HuH-7.5 (cell line): Measurements from ENCODE around the gene SMURF2.
"Not testable (repeated sequence)": the region's sequence is repeated elsewhere in the genome, so short reads cannot be mapped to it uniquely, and the experiment has no call there.

ENCODE experiments used
- DNase-seq: peaks from one replicate; pipeline ENCODE4 v3.0.0; 2011; ENCODE audit warnings: low spot score

The SMURF2 gene

GRCh38 chr17:64630309-64631223 lies 31.5 kb downstream of the SMURF2 start:
- DNase-seq: no peak

GRCh38 chr17:64628641-64629040 lies 33.5 kb downstream of the SMURF2 start:
- DNase-seq: no peak

GRCh38 chr17:64627797-64628196 lies 34.3 kb downstream of the SMURF2 start:
- DNase-seq: no peak

- DNase-seq: no peak
Observed at GRCh38 chr17:64626827-64627226, 35.3 kb downstream of the SMURF2 start.

GRCh38 chr17:64625541-64625940 lies 36.6 kb downstream of the SMURF2 start:
- no peak for DNase-seq

GRCh38 chr17:64622931-64623654 lies 39.0 kb downstream of the SMURF2 start:
- DNase-seq: no peak

- no peak for DNase-seq
Observed at GRCh38 chr17:64621772-64622171, 40.3 kb downstream of the SMURF2 start.

- DNase-seq: no peak
Observed at GRCh38 chr17:64618848-64619247, 43.3 kb downstream of the SMURF2 start.

GRCh38 chr17:64617125-64617780 lies 44.9 kb downstream of the SMURF2 start:
- no peak for DNase-seq

- no peak for DNase-seq
Observed at GRCh38 chr17:64615028-64615677, 47.0 kb downstream of the SMURF2 start.

GRCh38 chr17:64614266-64615027 lies 47.7 kb downstream of the SMURF2 start:
- DNase-seq: no peak

GRCh38 chr17:64611369-64611768 lies 50.7 kb downstream of the SMURF2 start:
- DNase-seq: no peak

GRCh38 chr17:64610244-64610643 lies 51.9 kb downstream of the SMURF2 start:
- DNase-seq: not testable (repeated sequence)

GRCh38 chr17:64608571-64608981 lies 53.5 kb downstream of the SMURF2 start:
- DNase-seq: no peak

- DNase-seq: no peak
Observed at GRCh38 chr17:64607862-64608565, 54.1 kb downstream of the SMURF2 start.

- not testable (repeated sequence) for DNase-seq
Observed at GRCh38 chr17:64604532-64604931, 57.6 kb downstream of the SMURF2 start.

GRCh38 chr17:64603987-64604386 lies 58.1 kb downstream of the SMURF2 start:
- DNase-seq: no peak

- DNase-seq: no peak
Observed at GRCh38 chr17:64599827-64600226, 62.3 kb downstream of the SMURF2 start.

GRCh38 chr17:64599187-64599676 lies 62.9 kb downstream of the SMURF2 start:
- DNase-seq: no peak

GRCh38 chr17:64598672-64599071 lies 63.4 kb downstream of the SMURF2 start:
- no peak for DNase-seq

GRCh38 chr17:64596988-64597387 lies 65.1 kb downstream of the SMURF2 start:
- DNase-seq: no peak
